Lower lobe of right lung (tissue), 2 donors: Measurements from ENCODE around the gene SFRP5. TPM values are rescaled to one million over a fixed set of nuclear protein-coding genes. Genes with fewer than 3 reads are reported as not detected.

Experiments used
- ATAC-seq, 2 donors: fragments of 200-7000 bp; cut with Tn5 transposase; one replicate each; pipeline ENCODE4 v1.9.1; 2020 to 2022; ENCODE audit warnings: mild to moderate bottlenecking in 2 of 2, moderate library complexity in 2 of 2
- DNase-seq: peaks from one replicate; pipeline ENCODE4 v3.0.0-alpha.2; 2020
- H3K27ac ChIP-seq: fragments of 200-600 bp; one replicate; pipeline ENCODE4 v1.8.0; 2022
- H3K27me3 ChIP-seq: fragments of 200-600 bp; one replicate; pipeline ENCODE4 v1.8.0; 2022; ENCODE audit warnings: low read depth
- H3K36me3 ChIP-seq: fragments of 200-600 bp; one replicate; pipeline ENCODE4 v1.8.0; 2022; ENCODE audit warnings: mild to moderate bottlenecking
- H3K4me1 ChIP-seq: fragments of 200-600 bp; one replicate; pipeline ENCODE4 v1.8.0; 2022
- H3K4me3 ChIP-seq: fragments of 200-600 bp; one replicate; pipeline ENCODE4 v1.8.0; 2022; ENCODE audit warnings: mild to moderate bottlenecking
- H3K9me3 ChIP-seq: fragments of 200-600 bp; one replicate; pipeline ENCODE4 v1.8.0; 2022
- CTCF ChIP-seq: fragments of 200-600 bp; IDR thresholded peaks from one replicate; pipeline ENCODE4 v1.8.0; 2022; ENCODE audit warnings: antibody characterized with exemption, mild to moderate bottlenecking
- intact Hi-C: fragments of 100-400 bp; cut with DNase I; formaldehyde crosslinking; loops from one replicate; pipeline ENCODE4 v1.11.0; 2022
- total RNA-seq: library from RNA; stranded (reverse); fragmentation: NEBNext Ultra II Directional; extraction: Animal tissue kit (Norgen Biotek cat#: 25700); gene quantifications from one replicate; pipeline ENCODE4 v1.2.1, GENCODE V29; 2021
- donor health status: DM: no; HTN: yes; CAD: no; lungs with severe emphysema.

The SFRP5 gene
- total RNA-seq, 1 donor from 2014 or later: 0.27 TPM

- intact Hi-C loops: no loop called here
Observed at GRCh38 chr10:97738616-97739015, 33.2 kb downstream of the SFRP5 start.

GRCh38 chr10:97737770-97738265, 34.0 kb downstream of the SFRP5 start:
- Histone ChIP-seq H3K9me3 (no peaks in the 10 kb centered on the region), H3K4me3 (peak overlapping the region; percentile 92), H3K27me3 (no peaks in the 10 kb centered on the region), H3K4me1 (peaks cover 12% of the 10 kb centered on the region), H3K27ac (peak overlapping the region; percentile 97), H3K36me3 (peaks cover 29% of the 10 kb centered on the region)
- TF ChIP-seq CTCF: no peak
- ATAC-seq (no peak), DNase-seq (no peak)
- intact Hi-C loops: no loop called here

More at GRCh38 chr10:97738616-97739015, 33.2 kb downstream of the SFRP5 start:
- Histone ChIP-seq H3K4me3 (no peak overlapping the region), H3K27ac (no peak overlapping the region), H3K27me3 (no peaks in the 10 kb centered on the region), H3K4me1 (peaks cover 12% of the 10 kb centered on the region), H3K9me3 (no peaks in the 10 kb centered on the region), H3K36me3 (peaks cover 37% of the 10 kb centered on the region)
- DNase-seq (no peak), ATAC-seq (no peak)
- no peak for TF ChIP-seq CTCF

GRCh38 chr10:97736902-97737769, 34.7 kb downstream of the SFRP5 start, which contains the start of gene ZFYVE27:
ZFYVE27 (plus strand) TSS chr10:97737128; CDS start chr10:97738478, 1,350 bp downstream.
- no peak for TF ChIP-seq CTCF
- Histone ChIP-seq H3K36me3 (peaks cover 25% of the 10 kb centered on the region), H3K4me1 (peaks cover 12% of the 10 kb centered on the region), H3K9me3 (no peaks in the 10 kb centered on the region), H3K27me3 (no peaks in the 10 kb centered on the region), H3K27ac (peak within 1 kb of the TSS; percentile 97), H3K4me3 (peak within 1 kb of the TSS; percentile 92)
- ATAC-seq: peak; percentile 97
- DNase-seq: peak; percentile 98
- intact Hi-C loops: no loop called here

GRCh38 chr10:97736403-97736901, 35.3 kb downstream of the SFRP5 start:
- H3K27me3 ChIP-seq: no peaks in the 10 kb centered on the region
- H3K36me3 ChIP-seq: peaks cover 18% of the 10 kb centered on the region
- ATAC-seq: peak; percentile 21 to 25
- H3K4me1 ChIP-seq: peaks cover 12% of the 10 kb centered on the region
- no peaks in the 10 kb centered on the region for H3K9me3 ChIP-seq
- no peak for TF ChIP-seq CTCF
- intact Hi-C loops: no loop called here
- H3K27ac ChIP-seq: peak overlapping the region; percentile 97
- no peak for DNase-seq
- H3K4me3 ChIP-seq: peak overlapping the region; percentile 92

GRCh38 chr10:97734021-97734420, 37.8 kb downstream of the SFRP5 start:
- Histone ChIP-seq H3K4me1 (peaks cover 12% of the 10 kb centered on the region), H3K36me3 (no peaks in the 10 kb centered on the region), H3K4me3 (no peak overlapping the region), H3K27me3 (no peaks in the 10 kb centered on the region), H3K27ac (no peak overlapping the region), H3K9me3 (no peaks in the 10 kb centered on the region)
- DNase-seq: no peak
- TF ChIP-seq CTCF: no peak
- ATAC-seq: no peak
- intact Hi-C loops: no loop called here
